Spleen (tissue), 7 donors: ENCODE data around the gene SNCAIP.

Experiments
- POLR2A ChIP-seq, 3 donors: fragments of 450-650 bp; IDR thresholded peaks; one replicate each; pipeline ENCODE4 v1.5.1; 2017; ENCODE audit warnings: antibody characterized with exemption in 3 of 3, mild to moderate bottlenecking in 1 of 3
- TF ChIP-seq, protein P1 (sequence below), 11 experiments: fragments of 200-600 bp in 7 of 11; fragments of 450-650 bp in 4 of 11; sonication (generic) in 4 of 11; IDR thresholded peaks in 8 of 11; conservative IDR thresholded peaks in 3 of 11; 1 replicate in 7 of 11; 2 replicates in 4 of 11; pipeline versions ENCODE4 v1.4.0 to v1.8.0; 2016 to 2021; ENCODE audit warnings: antibody characterized with exemption in 11 of 11, inconsistent platforms in 4 of 11, mild to moderate bottlenecking in 1 of 11
- donor health status: DM: no; HTN: no; CAD: no; lungs with moderate emphysema.
- donor health status: DM: no; HTN: no; CAD: no.
- donor health status: DM: no; HTN: no; CAD: no.

DNA sequence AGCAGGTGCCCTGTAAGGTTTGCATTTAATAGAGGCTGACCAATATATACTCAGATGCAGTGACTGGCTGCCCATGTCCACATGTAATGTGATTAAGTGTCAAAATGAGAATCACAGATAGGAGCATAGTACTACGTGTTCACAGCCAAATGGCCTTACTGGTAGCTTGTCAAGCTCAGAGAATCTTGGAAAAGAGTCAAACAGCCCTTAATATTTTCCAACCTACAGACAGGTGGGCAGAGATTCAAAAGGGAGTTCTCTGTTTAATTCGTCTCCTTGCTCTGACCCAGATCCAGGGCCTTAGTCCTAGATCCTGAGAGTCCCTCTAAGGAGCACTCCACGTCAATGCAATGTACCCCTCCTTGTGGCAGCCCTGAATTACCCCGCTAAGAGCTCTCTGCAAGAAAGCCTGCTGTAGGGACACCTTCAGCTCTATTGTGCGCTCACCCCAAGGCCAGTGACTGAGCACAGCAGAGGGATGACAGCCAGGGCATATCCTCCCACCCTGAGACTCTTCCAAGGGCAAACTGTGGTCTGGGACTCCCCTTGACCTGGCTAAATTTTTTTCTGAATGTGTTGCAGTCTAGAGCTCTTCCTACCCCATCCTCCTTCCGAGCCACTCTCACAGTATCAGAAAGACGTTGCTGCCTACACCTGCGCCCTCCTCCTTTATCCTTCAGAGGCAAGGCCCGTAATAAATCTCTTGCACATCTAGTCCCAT, 159.2 kb downstream of the SNCAIP start:
- TF ChIP-seq, protein P1, sequence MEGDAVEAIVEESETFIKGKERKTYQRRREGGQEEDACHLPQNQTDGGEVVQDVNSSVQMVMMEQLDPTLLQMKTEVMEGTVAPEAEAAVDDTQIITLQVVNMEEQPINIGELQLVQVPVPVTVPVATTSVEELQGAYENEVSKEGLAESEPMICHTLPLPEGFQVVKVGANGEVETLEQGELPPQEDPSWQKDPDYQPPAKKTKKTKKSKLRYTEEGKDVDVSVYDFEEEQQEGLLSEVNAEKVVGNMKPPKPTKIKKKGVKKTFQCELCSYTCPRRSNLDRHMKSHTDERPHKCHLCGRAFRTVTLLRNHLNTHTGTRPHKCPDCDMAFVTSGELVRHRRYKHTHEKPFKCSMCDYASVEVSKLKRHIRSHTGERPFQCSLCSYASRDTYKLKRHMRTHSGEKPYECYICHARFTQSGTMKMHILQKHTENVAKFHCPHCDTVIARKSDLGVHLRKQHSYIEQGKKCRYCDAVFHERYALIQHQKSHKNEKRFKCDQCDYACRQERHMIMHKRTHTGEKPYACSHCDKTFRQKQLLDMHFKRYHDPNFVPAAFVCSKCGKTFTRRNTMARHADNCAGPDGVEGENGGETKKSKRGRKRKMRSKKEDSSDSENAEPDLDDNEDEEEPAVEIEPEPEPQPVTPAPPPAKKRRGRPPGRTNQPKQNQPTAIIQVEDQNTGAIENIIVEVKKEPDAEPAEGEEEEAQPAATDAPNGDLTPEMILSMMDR (IDR thresholded peaks at IDR 0.05 in 8 of 11, conservative IDR thresholded peaks at IDR 0.05 in 3 of 11): no peak
- no peak for TF ChIP-seq POLR2A (IDR thresholded peaks at IDR 0.05)
